ENCODE measurements around the gene WDR54. TPM values are rescaled to one million over a fixed set of nuclear protein-coding genes. Genes with fewer than 3 reads are reported as not detected.

The WDR54 gene
- total RNA-seq, 1 donor from 2014 or later = 25.0 TPM

GRCh38 chr2:74401891-74402290, 19.6 kb upstream of the WDR54 start:
- Mint-ChIP-seq H3K36me3 (no peaks in the 10 kb centered on the region), H3K4me3 (no peak overlapping the region), H3K27me3 (ENCODE audit: low read depth) (no peaks in the 10 kb centered on the region), H3K27ac (no peak overlapping the region), H3K4me1 (no peaks in the 10 kb centered on the region), H3K9me3 (no peaks in the 10 kb centered on the region)
- TF ChIP-seq CTCF (IDR thresholded peaks at IDR 0.05; ENCODE audit: unreplicated experiment) = no peak
- DNase-seq (ENCODE audit: low spot score in 2 of 2, unreplicated experiment in 2 of 2) = no peak

- TF ChIP-seq CTCF (IDR thresholded peaks at IDR 0.05; ENCODE audit: unreplicated experiment) = no peak
- Mint-ChIP-seq H3K27me3 (ENCODE audit: low read depth) (peaks cover 14% of the 10 kb centered on the region), H3K36me3 (no peaks in the 10 kb centered on the region), H3K27ac (no peak overlapping the region), H3K9me3 (no peaks in the 10 kb centered on the region), H3K4me3 (no peak overlapping the region), H3K4me1 (no peaks in the 10 kb centered on the region)
- no peak for DNase-seq (ENCODE audit: low spot score in 2 of 2, unreplicated experiment in 2 of 2)
Measured at GRCh38 chr2:74406035-74406434, 15.5 kb upstream of the WDR54 start.

GRCh38 chr2:74407682-74408081, 13.8 kb upstream of the WDR54 start:
- no peak overlapping the region for H3K4me3 Mint-ChIP-seq
- H3K4me1 Mint-ChIP-seq = peaks cover 4% of the 10 kb centered on the region
- H3K27me3 Mint-ChIP-seq (ENCODE audit: low read depth) = peaks cover 14% of the 10 kb centered on the region
- H3K36me3 Mint-ChIP-seq = no peaks in the 10 kb centered on the region
- no peaks in the 10 kb centered on the region for H3K9me3 Mint-ChIP-seq
- TF ChIP-seq CTCF (IDR thresholded peaks at IDR 0.05; ENCODE audit: unreplicated experiment) = no peak
- H3K27ac Mint-ChIP-seq = no peak overlapping the region
- no peak for DNase-seq (ENCODE audit: low spot score in 2 of 2, unreplicated experiment in 2 of 2)

- no peak overlapping the region for H3K27ac Mint-ChIP-seq
- peaks cover 12% of the 10 kb centered on the region for H3K4me1 Mint-ChIP-seq
- H3K4me3 Mint-ChIP-seq = no peak overlapping the region
- no peaks in the 10 kb centered on the region for H3K36me3 Mint-ChIP-seq
- no peak for DNase-seq (ENCODE audit: low spot score in 2 of 2, unreplicated experiment in 2 of 2)
- H3K27me3 Mint-ChIP-seq (ENCODE audit: low read depth) = peaks cover 11% of the 10 kb centered on the region
- H3K9me3 Mint-ChIP-seq = no peaks in the 10 kb centered on the region
- TF ChIP-seq CTCF (IDR thresholded peaks at IDR 0.05; ENCODE audit: unreplicated experiment) = no peak
Measured at GRCh38 chr2:74413001-74413698, 8.4 kb upstream of the WDR54 start.

GRCh38 chr2:74414441-74414840, 7.1 kb upstream of the WDR54 start:
- TF ChIP-seq CTCF (IDR thresholded peaks at IDR 0.05; ENCODE audit: unreplicated experiment) = no peak
- DNase-seq (ENCODE audit: low spot score in 2 of 2, unreplicated experiment in 2 of 2) = no peak

More at GRCh38 chr2:74414441-74414840, 7.1 kb upstream of the WDR54 start:
- H3K27me3 Mint-ChIP-seq (ENCODE audit: low read depth) = peaks cover 4% of the 10 kb centered on the region
- no peak overlapping the region for H3K4me3 Mint-ChIP-seq
- H3K27ac Mint-ChIP-seq = no peak overlapping the region
- H3K9me3 Mint-ChIP-seq = no peaks in the 10 kb centered on the region
- H3K36me3 Mint-ChIP-seq = no peaks in the 10 kb centered on the region
- H3K4me1 Mint-ChIP-seq = peaks cover 12% of the 10 kb centered on the region

Data from mesothelial cell of epicardium (in vitro differentiated cells).